ENCODE measurements around the gene MRPS23. TPM values are rescaled to one million over a fixed set of nuclear protein-coding genes. Genes with fewer than 3 reads are reported as not detected.

MRPS23 gene
- total and polyA plus RNA-seq, 2 of the 13 experiments (the other 11 are each of a cell fraction or from before 2014, with no cell fraction given), result 63.2 to 181 TPM

GRCh38 chr17:57838453-57838852, 11.4 kb downstream of the MRPS23 start (continued):
- TF ChIP-seq, protein P1, sequence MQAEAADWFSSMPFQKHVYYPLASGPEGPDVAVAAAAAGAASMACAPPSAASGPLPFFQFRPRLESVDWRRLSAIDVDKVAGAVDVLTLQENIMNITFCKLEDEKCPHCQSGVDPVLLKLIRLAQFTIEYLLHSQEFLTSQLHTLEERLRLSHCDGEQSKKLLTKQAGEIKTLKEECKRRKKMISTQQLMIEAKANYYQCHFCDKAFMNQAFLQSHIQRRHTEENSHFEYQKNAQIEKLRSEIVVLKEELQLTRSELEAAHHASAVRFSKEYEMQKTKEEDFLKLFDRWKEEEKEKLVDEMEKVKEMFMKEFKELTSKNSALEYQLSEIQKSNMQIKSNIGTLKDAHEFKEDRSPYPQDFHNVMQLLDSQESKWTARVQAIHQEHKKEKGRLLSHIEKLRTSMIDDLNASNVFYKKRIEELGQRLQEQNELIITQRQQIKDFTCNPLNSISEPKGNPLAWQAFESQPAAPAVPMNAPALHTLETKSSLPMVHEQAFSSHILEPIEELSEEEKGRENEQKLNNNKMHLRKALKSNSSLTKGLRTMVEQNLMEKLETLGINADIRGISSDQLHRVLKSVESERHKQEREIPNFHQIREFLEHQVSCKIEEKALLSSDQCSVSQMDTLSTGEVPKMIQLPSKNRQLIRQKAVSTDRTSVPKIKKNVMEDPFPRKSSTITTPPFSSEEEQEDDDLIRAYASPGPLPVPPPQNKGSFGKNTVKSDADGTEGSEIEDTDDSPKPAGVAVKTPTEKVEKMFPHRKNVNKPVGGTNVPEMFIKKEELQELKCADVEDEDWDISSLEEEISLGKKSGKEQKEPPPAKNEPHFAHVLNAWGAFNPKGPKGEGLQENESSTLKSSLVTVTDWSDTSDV (CRISPR knock-in tag; IDR thresholded peaks at IDR 0.05), result no peak
- no peak for TF ChIP-seq ATF3 (CRISPR knock-in tag; IDR thresholded peaks at IDR 0.05)
- TF ChIP-seq, protein P2, sequence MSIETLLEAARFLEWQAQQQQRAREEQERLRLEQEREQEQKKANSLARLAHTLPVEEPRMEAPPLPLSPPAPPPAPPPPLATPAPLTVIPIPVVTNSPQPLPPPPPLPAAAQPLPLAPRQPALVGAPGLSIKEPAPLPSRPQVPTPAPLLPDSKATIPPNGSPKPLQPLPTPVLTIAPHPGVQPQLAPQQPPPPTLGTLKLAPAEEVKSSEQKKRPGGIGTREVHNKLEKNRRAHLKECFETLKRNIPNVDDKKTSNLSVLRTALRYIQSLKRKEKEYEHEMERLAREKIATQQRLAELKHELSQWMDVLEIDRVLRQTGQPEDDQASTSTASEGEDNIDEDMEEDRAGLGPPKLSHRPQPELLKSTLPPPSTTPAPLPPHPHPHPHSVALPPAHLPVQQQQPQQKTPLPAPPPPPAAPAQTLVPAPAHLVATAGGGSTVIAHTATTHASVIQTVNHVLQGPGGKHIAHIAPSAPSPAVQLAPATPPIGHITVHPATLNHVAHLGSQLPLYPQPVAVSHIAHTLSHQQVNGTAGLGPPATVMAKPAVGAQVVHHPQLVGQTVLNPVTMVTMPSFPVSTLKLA (IDR thresholded peaks at IDR 0.05), result peak; percentile 88
- peak in 1 of 2 experiments; percentile 89; a peak in 2 of 4 replicates for TF ChIP-seq EP300 (IDR thresholded peaks at IDR 0.05; ENCODE audit: low read depth in 2 of 2, low read length in 2 of 2)
- no peak; the same call in 1 of the 2 replicates for TF ChIP-seq EP300 (CRISPR knock-in tag; IDR thresholded peaks at IDR 0.05; ENCODE audit: borderline replicate concordance)
- no peak for TF ChIP-seq ZNF382 (CRISPR knock-in tag; IDR thresholded peaks at IDR 0.05; ENCODE audit: borderline replicate concordance)
- TF ChIP-seq ZNF142 (CRISPR knock-in tag; IDR thresholded peaks at IDR 0.05), result 0 out of 2 replicates have a peak, but pooled peaks have one; percentile 12
- TF ChIP-seq SSRP1 (CRISPR knock-in tag; IDR thresholded peaks at IDR 0.05), result peak; percentile 73; the same call in 1 of the 2 replicates
- no peak for TF ChIP-seq ZNF761 (CRISPR knock-in tag; conservative IDR thresholded peaks at IDR 0.05)
- TF ChIP-seq ZBTB2 (CRISPR knock-in tag; IDR thresholded peaks at IDR 0.05; ENCODE audit: low read depth), result no peak
- no peak for TF ChIP-seq ZNF367 (CRISPR knock-in tag; IDR thresholded peaks at IDR 0.05; ENCODE audit: borderline replicate concordance)
- no peak for TF ChIP-seq ONECUT2 (CRISPR knock-in tag; IDR thresholded peaks at IDR 0.05)
- no peak for TF ChIP-seq KDM5B (CRISPR knock-in tag; IDR thresholded peaks at IDR 0.05; ENCODE audit: borderline replicate concordance)
- 0 out of 2 replicates have a peak, but pooled peaks have one; percentile 22 for TF ChIP-seq ZNF607 (CRISPR knock-in tag; IDR thresholded peaks at IDR 0.05; ENCODE audit: borderline replicate concordance)
- TF ChIP-seq WIZ (CRISPR knock-in tag; IDR thresholded peaks at IDR 0.05), result no peak
- no peak; the same call in 1 of the 2 replicates for TF ChIP-seq ZNF580 (CRISPR knock-in tag; IDR thresholded peaks at IDR 0.05; ENCODE audit: borderline replicate concordance, low read depth)
- no peak; the same call in 1 of the 2 replicates for TF ChIP-seq RFXAP (CRISPR knock-in tag; IDR thresholded peaks at IDR 0.05; ENCODE audit: borderline replicate concordance)

All from HepG2 (cell line).